ENCODE data around the gene C11orf68. TPM values are rescaled to one million over a fixed set of nuclear protein-coding genes. Genes with fewer than 3 reads are reported as not detected.

The C11orf68 gene
- total and polyA plus RNA-seq, 5 donors from 2014 or later = 21.6 to 90.7 (median 83.3) TPM

DNA sequence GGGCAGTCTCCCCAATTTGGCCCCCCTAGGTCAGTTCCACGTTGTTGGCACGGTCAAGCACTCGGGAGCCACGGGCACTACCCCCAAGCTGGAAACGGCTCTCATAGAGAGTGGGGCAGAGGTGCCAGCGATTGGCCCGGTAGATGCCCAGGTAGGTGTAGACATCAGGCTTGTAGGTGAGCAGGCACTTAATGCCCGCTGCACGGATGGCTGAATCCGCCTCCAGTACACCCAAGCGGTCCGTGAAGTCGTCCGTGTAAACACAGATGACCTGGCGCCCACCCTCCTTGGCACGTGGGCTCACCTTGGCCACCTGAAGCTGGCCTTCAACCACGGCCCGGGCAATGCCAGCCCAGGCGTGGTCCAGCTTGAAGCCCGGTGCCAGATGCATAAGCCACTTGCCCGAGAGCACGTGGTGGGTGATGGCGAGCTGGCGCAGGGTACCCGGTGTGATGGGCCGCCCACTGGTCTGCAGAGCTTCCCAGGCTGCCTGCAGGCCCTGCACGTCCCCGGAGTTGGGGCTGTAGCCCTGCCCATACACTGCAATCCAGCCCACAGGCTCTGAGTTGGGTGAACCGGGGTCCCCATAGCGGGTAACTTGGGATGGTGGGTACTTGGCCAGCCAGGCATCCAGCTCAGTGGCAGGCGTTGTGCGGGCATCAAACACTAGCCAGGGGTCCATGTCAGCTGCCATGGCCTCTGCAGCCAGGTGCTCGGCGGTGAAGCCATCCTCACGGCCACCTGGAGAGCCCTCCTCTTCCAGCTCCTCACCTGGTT, 1.2 kb downstream of the C11orf68 start:
- peaks cover 46% of the 10 kb centered on the region for H3K4me1 ChIP-seq (ENCODE audit: control insufficient read depth, insufficient read depth, low read length, poor library complexity, severe bottlenecking)
- peak overlapping the region; percentile 89 to 98 (median 92) for H3K4me3 Mint-ChIP-seq

DNA sequence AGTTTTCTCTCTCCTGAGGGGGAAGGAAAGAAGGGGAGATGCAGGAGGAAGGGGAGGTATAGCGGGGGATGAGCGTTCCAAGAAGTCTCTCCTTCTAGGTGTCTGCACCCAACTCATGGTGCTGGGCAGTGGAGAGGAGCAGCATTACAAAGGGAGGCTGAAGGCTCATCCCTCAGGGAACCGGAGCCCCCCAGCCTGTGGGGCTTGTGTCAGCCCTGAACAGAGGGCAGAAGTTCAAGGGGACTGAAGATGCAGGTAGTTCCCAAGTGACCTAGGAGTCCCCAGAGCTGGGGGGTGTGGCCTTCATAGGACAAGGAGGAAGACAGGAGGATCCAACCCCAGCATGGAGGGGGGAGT, 1.8 kb downstream of the C11orf68 start:
- no peak overlapping the region for H3K27ac ChIP-seq (ENCODE audit: insufficient read depth, low read length, poor library complexity, severe bottlenecking)

More for the DNA sequence above, 1.2 kb downstream of the C11orf68 start:
- Histone ChIP-seq H3K4me3 (ENCODE audit: low read depth, low read length) (peak overlapping the region; percentile 85), H3K9me3 (ENCODE audit: control insufficient read depth in 2 of 2, low read length in 2 of 2) (no peaks in the 10 kb centered on the region), H3K27ac (ENCODE audit: insufficient read depth, low read length, poor library complexity, severe bottlenecking) (peak overlapping the region; percentile 78), H3K27me3 (ENCODE audit: control insufficient read depth, insufficient read depth, low read length) (no peaks in the 10 kb centered on the region), H3K36me3 (ENCODE audit: control insufficient read depth, insufficient read depth, low read length) (peaks cover 8% of the 10 kb centered on the region)
- Mint-ChIP-seq H3K27me3 (no peaks in the 10 kb centered on the region), H3K4me1 (peaks cover 0 to 50% (median 23%) of the 10 kb centered on the region in 4 donors), H3K9me3 (no peaks in the 10 kb centered on the region), H3K36me3 (peaks cover 7% of the 10 kb centered on the region), H3K27ac (peak overlapping the region in 2 of 3 donors; percentile 84 to 90)
- ATAC-seq (ENCODE audit: low read depth in 2 of 2) (no peak), DNase-seq (no peak)

GRCh38 chr11:65916391-65916790, 2.5 kb downstream of the C11orf68 start:
- Mint-ChIP-seq H3K9me3 (no peaks in the 10 kb centered on the region), H3K27ac (peak overlapping the region in 2 of 3 donors; percentile 31 to 32), H3K4me1 (peaks cover 0 to 43% (median 18%) of the 10 kb centered on the region in 4 donors), H3K27me3 (peaks cover 6% of the 10 kb centered on the region), H3K36me3 (no peaks in the 10 kb centered on the region), H3K4me3 (peak overlapping the region; percentile 88 to 93 (median 90))
- no peaks in the 10 kb centered on the region for H3K27me3 ChIP-seq (ENCODE audit: control insufficient read depth, insufficient read depth, low read length)
- H3K27ac ChIP-seq (ENCODE audit: insufficient read depth, low read length, poor library complexity, severe bottlenecking) = no peak overlapping the region
- no peaks in the 10 kb centered on the region for H3K9me3 ChIP-seq (ENCODE audit: control insufficient read depth in 2 of 2, low read length in 2 of 2)
- H3K4me1 ChIP-seq (ENCODE audit: control insufficient read depth, insufficient read depth, low read length, poor library complexity, severe bottlenecking) = peaks cover 46% of the 10 kb centered on the region
- no peaks in the 10 kb centered on the region for H3K36me3 ChIP-seq (ENCODE audit: control insufficient read depth, insufficient read depth, low read length)
- no peak overlapping the region for H3K4me3 ChIP-seq (ENCODE audit: low read depth, low read length)
- DNase-seq = no peak
- no peak for ATAC-seq (ENCODE audit: low read depth in 2 of 2)

More for the DNA sequence above, 1.8 kb downstream of the C11orf68 start:
- peaks cover 2% of the 10 kb centered on the region for H3K36me3 ChIP-seq (ENCODE audit: control insufficient read depth, insufficient read depth, low read length)
- no peaks in the 10 kb centered on the region for H3K9me3 ChIP-seq (ENCODE audit: control insufficient read depth in 2 of 2, low read length in 2 of 2)
- Mint-ChIP-seq H3K4me1 (peaks cover 0 to 44% (median 20%) of the 10 kb centered on the region in 4 donors), H3K9me3 (no peaks in the 10 kb centered on the region), H3K36me3 (peaks cover 1% of the 10 kb centered on the region), H3K27ac (peak overlapping the region in 2 of 3 donors; percentile 69 to 89), H3K27me3 (no peaks in the 10 kb centered on the region), H3K4me3 (peak overlapping the region; percentile 88 to 93 (median 90))
- H3K4me1 ChIP-seq (ENCODE audit: control insufficient read depth, insufficient read depth, low read length, poor library complexity, severe bottlenecking) = peaks cover 46% of the 10 kb centered on the region
- DNase-seq = no peak
- ATAC-seq (ENCODE audit: low read depth in 2 of 2) = no peak
- H3K27me3 ChIP-seq (ENCODE audit: control insufficient read depth, insufficient read depth, low read length) = no peaks in the 10 kb centered on the region
- H3K4me3 ChIP-seq (ENCODE audit: low read depth, low read length) = no peak overlapping the region

GRCh38 chr11:65915821-65916251, 3.0 kb downstream of the C11orf68 start:
- H3K27me3 ChIP-seq (ENCODE audit: control insufficient read depth, insufficient read depth, low read length) = no peaks in the 10 kb centered on the region
- H3K27ac ChIP-seq (ENCODE audit: insufficient read depth, low read length, poor library complexity, severe bottlenecking) = no peak overlapping the region
- Mint-ChIP-seq H3K36me3 (no peaks in the 10 kb centered on the region), H3K27me3 (peaks cover 7% of the 10 kb centered on the region), H3K4me3 (peak overlapping the region in 1 of 4 donors; percentile 88), H3K27ac (no peak overlapping the region), H3K4me1 (peaks cover 0 to 43% (median 18%) of the 10 kb centered on the region in 4 donors), H3K9me3 (no peaks in the 10 kb centered on the region)
- no peak overlapping the region for H3K4me3 ChIP-seq (ENCODE audit: low read depth, low read length)
- DNase-seq = no peak
- H3K4me1 ChIP-seq (ENCODE audit: control insufficient read depth, insufficient read depth, low read length, poor library complexity, severe bottlenecking) = peaks cover 41% of the 10 kb centered on the region
- H3K9me3 ChIP-seq (ENCODE audit: control insufficient read depth in 2 of 2, low read length in 2 of 2) = no peaks in the 10 kb centered on the region
- no peaks in the 10 kb centered on the region for H3K36me3 ChIP-seq (ENCODE audit: control insufficient read depth, insufficient read depth, low read length)
- no peak for ATAC-seq (ENCODE audit: low read depth in 2 of 2)

DNA sequence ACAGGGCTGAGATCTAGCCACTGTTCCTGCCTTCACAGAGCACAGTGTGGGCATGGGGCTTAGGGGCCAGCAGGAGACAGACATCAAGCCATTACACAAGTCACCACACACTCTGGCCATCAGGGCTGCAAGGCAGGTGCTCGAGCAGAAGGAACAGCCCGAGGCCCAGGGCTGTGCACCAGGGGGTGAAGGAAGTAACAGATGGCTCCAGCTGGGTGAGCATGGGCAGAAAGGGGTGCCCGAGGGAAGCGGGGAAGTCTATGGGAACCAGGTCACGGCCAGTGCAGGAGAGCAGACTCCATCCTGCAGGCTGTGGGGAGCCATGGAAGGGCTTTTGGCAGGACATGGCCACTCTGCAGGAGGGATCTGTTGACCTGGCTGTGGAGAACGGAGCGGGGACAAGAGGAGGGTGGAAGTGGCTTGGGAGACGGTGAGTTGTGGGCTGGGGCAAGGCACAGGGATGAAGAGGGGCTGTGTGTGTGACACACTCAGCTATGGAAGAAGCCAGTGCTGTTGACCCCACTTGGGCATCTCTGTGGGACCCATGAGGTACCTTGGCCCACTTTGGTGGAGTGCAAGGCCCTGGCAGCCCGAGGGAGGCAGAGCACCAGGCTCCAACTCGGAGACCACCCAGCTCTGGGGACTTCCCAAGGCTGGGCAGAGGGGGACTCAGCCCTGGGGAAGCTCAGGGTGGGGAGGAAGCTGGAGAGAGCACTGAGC, 3.6 kb downstream of the C11orf68 start:
- no peaks in the 10 kb centered on the region for H3K36me3 ChIP-seq (ENCODE audit: control insufficient read depth, insufficient read depth, low read length)
- no peaks in the 10 kb centered on the region for H3K27me3 ChIP-seq (ENCODE audit: control insufficient read depth, insufficient read depth, low read length)
- DNase-seq (no peak), ATAC-seq (ENCODE audit: low read depth in 2 of 2) (no peak)
- Mint-ChIP-seq H3K27ac (peak overlapping the region in 2 of 3 donors; percentile 62 to 77), H3K36me3 (no peaks in the 10 kb centered on the region), H3K27me3 (peaks cover 7% of the 10 kb centered on the region), H3K4me1 (peaks cover 0 to 38% (median 18%) of the 10 kb centered on the region in 4 donors), H3K9me3 (no peaks in the 10 kb centered on the region), H3K4me3 (peak overlapping the region in 2 of 4 donors; percentile 73 to 83)
- H3K27ac ChIP-seq (ENCODE audit: insufficient read depth, low read length, poor library complexity, severe bottlenecking) = no peak overlapping the region
- H3K9me3 ChIP-seq (ENCODE audit: control insufficient read depth in 2 of 2, low read length in 2 of 2) = no peaks in the 10 kb centered on the region
- peaks cover 35% of the 10 kb centered on the region for H3K4me1 ChIP-seq (ENCODE audit: control insufficient read depth, insufficient read depth, low read length, poor library complexity, severe bottlenecking)
- H3K4me3 ChIP-seq (ENCODE audit: low read depth, low read length) = no peak overlapping the region

GRCh38 chr11:65912845-65913244, 6.0 kb downstream of the C11orf68 start:
- Histone ChIP-seq H3K4me1 (ENCODE audit: control insufficient read depth, insufficient read depth, low read length, poor library complexity, severe bottlenecking) (peaks cover 23% of the 10 kb centered on the region), H3K36me3 (ENCODE audit: control insufficient read depth, insufficient read depth, low read length) (no peaks in the 10 kb centered on the region), H3K9me3 (ENCODE audit: control insufficient read depth in 2 of 2, low read length in 2 of 2) (no peaks in the 10 kb centered on the region), H3K27ac (ENCODE audit: insufficient read depth, low read length, poor library complexity, severe bottlenecking) (no peak overlapping the region), H3K27me3 (ENCODE audit: control insufficient read depth, insufficient read depth, low read length) (peaks cover under 1% of the 10 kb centered on the region), H3K4me3 (ENCODE audit: low read depth, low read length) (no peak overlapping the region)
- no peaks in the 10 kb centered on the region for H3K36me3 Mint-ChIP-seq
- H3K4me1 Mint-ChIP-seq = peaks cover 0 to 35% (median 19%) of the 10 kb centered on the region in 4 donors
- peak overlapping the region in 1 of 3 donors; percentile 71 for H3K27ac Mint-ChIP-seq
- H3K4me3 Mint-ChIP-seq = no peak overlapping the region
- peaks cover 12% of the 10 kb centered on the region for H3K27me3 Mint-ChIP-seq
- DNase-seq (no peak), ATAC-seq (ENCODE audit: low read depth in 2 of 2) (no peak)
- no peaks in the 10 kb centered on the region for H3K9me3 Mint-ChIP-seq

GRCh38 chr11:65911682-65912568, 6.9 kb downstream of the C11orf68 start:
- Mint-ChIP-seq H3K4me1 (peaks cover 0 to 28% (median 17%) of the 10 kb centered on the region in 4 donors), H3K27ac (no peak overlapping the region), H3K36me3 (no peaks in the 10 kb centered on the region), H3K9me3 (no peaks in the 10 kb centered on the region), H3K4me3 (peak overlapping the region in 1 of 4 donors; percentile 7), H3K27me3 (peaks cover 18% of the 10 kb centered on the region)
- Histone ChIP-seq H3K36me3 (ENCODE audit: control insufficient read depth, insufficient read depth, low read length) (no peaks in the 10 kb centered on the region), H3K4me3 (ENCODE audit: low read depth, low read length) (no peak overlapping the region), H3K27me3 (ENCODE audit: control insufficient read depth, insufficient read depth, low read length) (peaks cover 3% of the 10 kb centered on the region), H3K27ac (ENCODE audit: insufficient read depth, low read length, poor library complexity, severe bottlenecking) (no peak overlapping the region), H3K9me3 (ENCODE audit: control insufficient read depth in 2 of 2, low read length in 2 of 2) (no peaks in the 10 kb centered on the region), H3K4me1 (ENCODE audit: control insufficient read depth, insufficient read depth, low read length, poor library complexity, severe bottlenecking) (peaks cover 14% of the 10 kb centered on the region)
- no peak for ATAC-seq (ENCODE audit: low read depth in 2 of 2)
- DNase-seq = no peak

Measured in CD4-positive, CD25-positive, alpha-beta regulatory T cell (primary cell).